HCT116 (cell line): Measurements from ENCODE around the gene DCAF6. TPM values are rescaled to one million over a fixed set of nuclear protein-coding genes. Genes with fewer than 3 reads are reported as not detected.

Source experiments
- ATAC-seq: fragments of 200-7000 bp; cut with Tn5 transposase; 2 replicates; pipeline ENCODE4 v1.9.1; 2020; ENCODE audit warnings: mild to moderate bottlenecking, moderate library complexity
- BruUV-seq: library from RNA; stranded (reverse); fragments of 400-500 nt; replicated peaks from 2 replicates; lab custom pipeline; 2021; lab: Mats Ljungman, UMichigan
- CTCF ChIA-PET: fragments of 300-600 bp; sonication (Branson Sonifier 250); formaldehyde crosslinking; loops from one replicate; lab custom pipeline; 2021; ENCODE audit warnings: antibody characterized with exemption; lab: Charles Lee
- POLR2A ChIA-PET: fragments of 300-600, 350-600 bp; sonication (Branson Sonifier 250); formaldehyde crosslinking; loops from one replicate; lab custom pipeline; 2021; ENCODE audit warnings: antibody characterized with exemption; lab: Charles Lee
- RAD21 ChIA-PET, 2 experiments: fragments of 300-600 bp; sonication (Branson Sonifier 250); formaldehyde crosslinking; loops; one replicate each; lab custom pipeline; 2023; ENCODE audit warnings: low total read pairs in 2 of 2; ENCODE audit not compliant: uncharacterized antibody in 2 of 2, unreplicated experiment in 2 of 2, low non-redundant PET in 1 of 2; lab: Charles Lee
- DNase-seq: peaks from one replicate; pipeline ENCODE4 v3.0.0-alpha.2; 2010; ENCODE audit warnings: low read depth, low spot score
- H2AFZ ChIP-seq: fragments of 200-600 bp; shearing (Covaris generic), sonication (generic); 2 replicates; pipeline ENCODE4 v1.6.1; 2017; ENCODE audit warnings: low read depth, mixed run types, mixed read lengths, antibody characterized with exemption, low read length; ENCODE audit not compliant: poor library complexity, severe bottlenecking
- H3K27ac ChIP-seq: 2 replicates; pipeline ENCODE4 v1.5.1; 2012; ENCODE audit warnings: low read depth, low read length
- H3K27me3 ChIP-seq: fragments of 200-600 bp; sonication (generic); 2 replicates; pipeline ENCODE4 v1.6.1; 2016; ENCODE audit warnings: mixed run types, low read length, mixed read lengths; ENCODE audit not compliant: insufficient read depth
- H3K36me3 ChIP-seq, 2 experiments: fragments of 200-500 bp in 1 of 2; fragments of 200-600 bp in 1 of 2; sonication (Bioruptor generic) in 1 of 2; sonication (generic) in 1 of 2; 2 replicates each; pipeline versions ENCODE4 v1.5.1 to v1.6.1; 2014 to 2016; ENCODE audit warnings: low read length in 2 of 2, inconsistent platforms in 1 of 2, mixed read lengths in 1 of 2, mixed run types in 1 of 2; ENCODE audit not compliant: insufficient read depth in 2 of 2, control insufficient read depth in 1 of 2
- H3K4me1 ChIP-seq, 2 experiments: fragments of 200-600 bp in 1 of 2; sonication (generic) in 1 of 2; 2 replicates each; pipeline versions ENCODE4 v1.5.1 to v1.6.1; 2012 to 2017; ENCODE audit warnings: low read length in 2 of 2, inconsistent platforms in 1 of 2, mild to moderate bottlenecking in 1 of 2, mixed read lengths in 1 of 2, mixed run types in 1 of 2, moderate library complexity in 1 of 2; ENCODE audit not compliant: insufficient read depth in 2 of 2, control insufficient read depth in 1 of 2
- H3K4me2 ChIP-seq: fragments of 200-600 bp; sonication (generic); 2 replicates; pipeline ENCODE4 v1.6.1; 2017; ENCODE audit warnings: mixed run types, low read length, mixed read lengths
- H3K4me3 ChIP-seq, 2 experiments: fragments of 200-600 bp in 1 of 2; sonication (generic) in 1 of 2; replicated peaks in 1 of 2; 2 replicates each; pipeline ENCODE4 v1.5.1; 2011 to 2016; ENCODE audit warnings: low read length in 2 of 2, control low read depth in 1 of 2, low read depth in 1 of 2, mild to moderate bottlenecking in 1 of 2, mixed read lengths in 1 of 2, mixed run types in 1 of 2
- H3K79me2 ChIP-seq: fragments of 200-600 bp; sonication (generic); 2 replicates; pipeline ENCODE4 v1.6.1; 2017; ENCODE audit warnings: mild to moderate bottlenecking, mixed run types, low read length, moderate library complexity, mixed read lengths; ENCODE audit not compliant: insufficient read depth
- H3K9ac ChIP-seq: fragments of 200-600 bp; sonication (generic); 2 replicates; pipeline ENCODE4 v1.6.1; 2016; ENCODE audit warnings: low read length, mixed read lengths
- H3K9me2 ChIP-seq: fragments of 200-600 bp; sonication (generic), shearing (Covaris generic); 2 replicates; pipeline ENCODE4 v1.6.1; 2017; ENCODE audit warnings: mixed run types, mild to moderate bottlenecking, moderate library complexity; ENCODE audit not compliant: insufficient read depth
- H3K9me3 ChIP-seq, 2 experiments: fragments of 200-500 bp in 1 of 2; fragments of 200-600 bp in 1 of 2; sonication (Bioruptor generic) in 1 of 2; sonication (generic) in 1 of 2; 2 replicates each; pipeline ENCODE4 v1.6.1; 2014 to 2017; ENCODE audit warnings: low read length in 2 of 2, mixed read lengths in 2 of 2, inconsistent platforms in 1 of 2, low read depth in 1 of 2, mild to moderate bottlenecking in 1 of 2, mixed run types in 1 of 2, moderate library complexity in 1 of 2; ENCODE audit not compliant: control insufficient read depth in 1 of 2, insufficient read depth in 1 of 2
- H4K20me1 ChIP-seq: fragments of 200-600 bp; sonication (generic), shearing (Covaris generic); 2 replicates; pipeline ENCODE4 v1.6.1; 2017; ENCODE audit warnings: mixed run types, mild to moderate bottlenecking, moderate library complexity; ENCODE audit not compliant: insufficient read depth
- ATF3 ChIP-seq: IDR thresholded peaks from 2 replicates; pipeline ENCODE4 v1.6.1; 2012
- CBX3 ChIP-seq: IDR thresholded peaks from 2 replicates; pipeline ENCODE4 v1.6.1; 2012; ENCODE audit warnings: low read depth
- CEBPB ChIP-seq: IDR thresholded peaks from 2 replicates; pipeline ENCODE4 v1.6.1; 2012; ENCODE audit warnings: low read depth
- EZH2 ChIP-seq: fragments of 200-600 bp; sonication (generic); IDR thresholded peaks from 2 replicates; pipeline ENCODE4 v1.6.1; 2017; ENCODE audit warnings: antibody characterized with exemption, mixed run types
- FOSL1 ChIP-seq: IDR thresholded peaks from 2 replicates; pipeline ENCODE4 v1.6.1; 2012; ENCODE audit warnings: low read depth
- MAX ChIP-seq: IDR thresholded peaks from 2 replicates; pipeline ENCODE4 v1.6.1; 2012
- POLR2A ChIP-seq: IDR thresholded peaks from 2 replicates; pipeline ENCODE4 v1.7.0; 2011; ENCODE audit warnings: borderline replicate concordance; ENCODE audit not compliant: insufficient read depth, insufficient read length; ENCODE audit errors: extremely low read depth
- RAD21 ChIP-seq: IDR thresholded peaks from 2 replicates; pipeline ENCODE4 v1.6.1; 2012; ENCODE audit warnings: low read depth, mild to moderate bottlenecking
- REST ChIP-seq: IDR thresholded peaks from 2 replicates; pipeline ENCODE4 v1.6.1; 2012; ENCODE audit warnings: low read depth
- TCF7L2 ChIP-seq: IDR thresholded peaks from 2 replicates; pipeline ENCODE4 v1.7.0; 2011; ENCODE audit warnings: borderline replicate concordance, inconsistent platforms; ENCODE audit not compliant: insufficient read depth, insufficient read length; ENCODE audit errors: extremely low read depth
- ZBTB33 ChIP-seq: IDR thresholded peaks from 2 replicates; pipeline ENCODE4 v1.6.1; 2011; ENCODE audit warnings: mild to moderate bottlenecking, low read length, moderate library complexity; ENCODE audit not compliant: insufficient replicate concordance; ENCODE audit errors: extremely low read depth
- ZNF274 ChIP-seq: fragments of 200-500 bp; sonication (Bioruptor generic); IDR thresholded peaks from 2 replicates; pipeline ENCODE4 v1.6.1; 2014; ENCODE audit warnings: mild to moderate bottlenecking, low read depth, low read length, inconsistent platforms
- intact Hi-C: fragments of 100-400 bp; cut with micrococcal nuclease; formaldehyde crosslinking; loops from 2 replicates; pipeline ENCODE4 v1.10.0; 2022
- total RNA-seq: library from RNA; stranded (reverse); gene quantifications from one replicate; pipeline ENCODE4 v1.2.1, GENCODE V29; 2021; ENCODE audit not compliant: unreplicated experiment

Gene DCAF6
- total RNA-seq, 1 experiment from 2014 or later, result 34.2 TPM

DNA sequence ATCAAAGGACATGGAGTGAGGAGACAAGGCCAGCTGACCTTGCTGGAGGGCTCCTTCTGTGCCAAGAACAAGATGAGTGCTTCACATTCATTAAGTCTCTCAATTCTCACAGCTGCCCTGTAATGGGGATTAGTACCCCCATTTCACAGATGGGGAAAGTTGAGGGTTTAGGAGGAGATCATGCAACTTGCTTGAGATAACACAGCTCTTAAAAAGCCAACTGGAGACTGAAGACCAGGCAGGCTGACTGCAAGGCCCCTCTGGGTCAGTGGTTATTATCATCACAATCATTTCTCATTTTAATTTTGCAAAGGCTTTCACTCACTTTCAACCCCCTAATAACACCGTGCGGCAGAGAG lies 153.5 kb downstream of the DCAF6 start:
- H3K4me2 ChIP-seq, result no peak overlapping the region
- no peak overlapping the region for H3K9ac ChIP-seq
- H3K79me2 ChIP-seq, result no peaks in the 10 kb centered on the region
- H3K27ac ChIP-seq, result no peak overlapping the region
- no peaks in the 10 kb centered on the region for H3K9me2 ChIP-seq
- no peak overlapping the region for H2AFZ ChIP-seq
- peaks cover 0 to 10% of the 10 kb centered on the region in 2 experiments; a peak in 1 of 4 replicates for H3K4me1 ChIP-seq
- RAD21 ChIA-PET, result no interaction called here
- CTCF ChIA-PET, result no interaction called here
- H3K27me3 ChIP-seq, result no peaks in the 10 kb centered on the region
- ATAC-seq (no peak), DNase-seq (no peak)
- no peak for TF ChIP-seq ATF3
- H4K20me1 ChIP-seq, result no peaks in the 10 kb centered on the region
- H3K36me3 ChIP-seq, result no peaks in the 10 kb centered on the region
- POLR2A ChIA-PET, result no interaction called here
- no TSS peak for BruUV-seq
- no peak overlapping the region for H3K4me3 ChIP-seq
- no peaks in the 10 kb centered on the region for H3K9me3 ChIP-seq
- intact Hi-C loops, result no loop called here

DNA sequence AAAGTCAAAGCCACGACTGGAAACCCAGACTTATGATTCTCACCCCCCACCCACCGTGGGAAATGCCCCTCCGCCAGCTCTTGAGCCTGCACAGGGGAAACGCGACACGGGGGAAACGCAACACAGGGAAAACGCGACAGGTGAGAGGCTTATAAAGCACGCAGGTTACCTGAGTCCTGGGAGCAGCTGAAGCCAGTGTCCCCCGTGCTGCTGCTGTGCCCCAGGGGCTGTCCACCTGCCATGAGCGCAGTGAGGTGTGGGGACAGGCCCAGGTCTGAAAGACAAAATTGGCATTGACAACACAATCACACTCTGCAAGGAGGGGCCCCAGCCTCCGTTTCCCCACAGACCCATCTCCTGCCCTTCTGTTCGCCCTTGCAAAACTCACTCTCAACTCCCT lies 153.9 kb downstream of the DCAF6 start:
- no peaks in the 10 kb centered on the region for H3K27me3 ChIP-seq
- H4K20me1 ChIP-seq, result no peaks in the 10 kb centered on the region
- no TSS peak for BruUV-seq
- H3K4me3 ChIP-seq, result no peak overlapping the region
- intact Hi-C loops, result no loop called here
- ChIA-PET RAD21 (no interaction called here), POLR2A (no interaction called here), CTCF (no interaction called here)
- peaks cover 0 to 10% of the 10 kb centered on the region in 2 experiments; a peak in 1 of 4 replicates for H3K4me1 ChIP-seq
- H3K9ac ChIP-seq, result no peak overlapping the region
- no peak for ATAC-seq
- H3K9me2 ChIP-seq, result no peaks in the 10 kb centered on the region
- no peak overlapping the region for H2AFZ ChIP-seq
- no peaks in the 10 kb centered on the region for H3K79me2 ChIP-seq
- H3K9me3 ChIP-seq, result no peaks in the 10 kb centered on the region
- TF ChIP-seq TCF7L2 (no peak), FOSL1 (no peak), CBX3 (no peak), REST (no peak), ZNF274 (no peak), CEBPB (no peak), MAX (no peak), ATF3 (no peak), EZH2 (no peak), ZBTB33 (no peak), RAD21 (no peak), POLR2A (no peak)
- H3K27ac ChIP-seq, result no peak overlapping the region
- no peaks in the 10 kb centered on the region for H3K36me3 ChIP-seq
- no peak for DNase-seq
- H3K4me2 ChIP-seq, result no peak overlapping the region
